ENCODE results near the gene CGNL1.

DNA sequence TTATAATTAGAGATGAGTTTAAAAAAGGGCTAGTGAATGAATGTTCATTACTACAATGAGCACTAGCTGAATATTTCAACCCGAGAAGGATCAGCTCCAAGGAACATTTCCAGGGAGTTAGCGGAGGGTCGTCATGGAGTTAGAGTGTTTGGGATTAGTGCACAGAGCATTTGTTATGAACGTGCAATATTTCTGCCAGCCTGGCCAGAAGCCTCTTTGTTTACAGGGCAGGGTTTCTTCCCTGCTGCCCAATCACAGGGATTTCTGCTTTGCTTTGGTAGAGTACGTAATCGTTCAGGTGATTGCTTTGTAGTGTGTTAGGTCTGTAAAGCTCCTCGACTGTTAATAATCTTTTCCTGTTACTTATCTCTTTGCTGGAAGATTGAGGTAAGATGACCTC, 5.9 kb downstream of the CGNL1 start:
- TF ChIP-seq GABPA (IDR thresholded peaks at IDR 0.05; ENCODE audit: low read depth) (no peak), POLR2AphosphoS5 (IDR thresholded peaks at IDR 0.05; ENCODE audit: low read depth) (no peak)
- TF ChIP-seq, protein P1, sequence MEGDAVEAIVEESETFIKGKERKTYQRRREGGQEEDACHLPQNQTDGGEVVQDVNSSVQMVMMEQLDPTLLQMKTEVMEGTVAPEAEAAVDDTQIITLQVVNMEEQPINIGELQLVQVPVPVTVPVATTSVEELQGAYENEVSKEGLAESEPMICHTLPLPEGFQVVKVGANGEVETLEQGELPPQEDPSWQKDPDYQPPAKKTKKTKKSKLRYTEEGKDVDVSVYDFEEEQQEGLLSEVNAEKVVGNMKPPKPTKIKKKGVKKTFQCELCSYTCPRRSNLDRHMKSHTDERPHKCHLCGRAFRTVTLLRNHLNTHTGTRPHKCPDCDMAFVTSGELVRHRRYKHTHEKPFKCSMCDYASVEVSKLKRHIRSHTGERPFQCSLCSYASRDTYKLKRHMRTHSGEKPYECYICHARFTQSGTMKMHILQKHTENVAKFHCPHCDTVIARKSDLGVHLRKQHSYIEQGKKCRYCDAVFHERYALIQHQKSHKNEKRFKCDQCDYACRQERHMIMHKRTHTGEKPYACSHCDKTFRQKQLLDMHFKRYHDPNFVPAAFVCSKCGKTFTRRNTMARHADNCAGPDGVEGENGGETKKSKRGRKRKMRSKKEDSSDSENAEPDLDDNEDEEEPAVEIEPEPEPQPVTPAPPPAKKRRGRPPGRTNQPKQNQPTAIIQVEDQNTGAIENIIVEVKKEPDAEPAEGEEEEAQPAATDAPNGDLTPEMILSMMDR (IDR thresholded peaks at IDR 0.05; ENCODE audit: insufficient read depth, low read length) = no peak
- TF ChIP-seq, protein P2, sequence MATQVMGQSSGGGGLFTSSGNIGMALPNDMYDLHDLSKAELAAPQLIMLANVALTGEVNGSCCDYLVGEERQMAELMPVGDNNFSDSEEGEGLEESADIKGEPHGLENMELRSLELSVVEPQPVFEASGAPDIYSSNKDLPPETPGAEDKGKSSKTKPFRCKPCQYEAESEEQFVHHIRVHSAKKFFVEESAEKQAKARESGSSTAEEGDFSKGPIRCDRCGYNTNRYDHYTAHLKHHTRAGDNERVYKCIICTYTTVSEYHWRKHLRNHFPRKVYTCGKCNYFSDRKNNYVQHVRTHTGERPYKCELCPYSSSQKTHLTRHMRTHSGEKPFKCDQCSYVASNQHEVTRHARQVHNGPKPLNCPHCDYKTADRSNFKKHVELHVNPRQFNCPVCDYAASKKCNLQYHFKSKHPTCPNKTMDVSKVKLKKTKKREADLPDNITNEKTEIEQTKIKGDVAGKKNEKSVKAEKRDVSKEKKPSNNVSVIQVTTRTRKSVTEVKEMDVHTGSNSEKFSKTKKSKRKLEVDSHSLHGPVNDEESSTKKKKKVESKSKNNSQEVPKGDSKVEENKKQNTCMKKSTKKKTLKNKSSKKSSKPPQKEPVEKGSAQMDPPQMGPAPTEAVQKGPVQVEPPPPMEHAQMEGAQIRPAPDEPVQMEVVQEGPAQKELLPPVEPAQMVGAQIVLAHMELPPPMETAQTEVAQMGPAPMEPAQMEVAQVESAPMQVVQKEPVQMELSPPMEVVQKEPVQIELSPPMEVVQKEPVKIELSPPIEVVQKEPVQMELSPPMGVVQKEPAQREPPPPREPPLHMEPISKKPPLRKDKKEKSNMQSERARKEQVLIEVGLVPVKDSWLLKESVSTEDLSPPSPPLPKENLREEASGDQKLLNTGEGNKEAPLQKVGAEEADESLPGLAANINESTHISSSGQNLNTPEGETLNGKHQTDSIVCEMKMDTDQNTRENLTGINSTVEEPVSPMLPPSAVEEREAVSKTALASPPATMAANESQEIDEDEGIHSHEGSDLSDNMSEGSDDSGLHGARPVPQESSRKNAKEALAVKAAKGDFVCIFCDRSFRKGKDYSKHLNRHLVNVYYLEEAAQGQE (IDR thresholded peaks at IDR 0.05; ENCODE audit: insufficient replicate concordance, low read depth) = no peak

Data from HL-60 (cell line).